Lung (tissue), 12 donors: Measurements from ENCODE around the gene ANKRD6. TPM values are rescaled to one million over a fixed set of nuclear protein-coding genes. Genes with fewer than 3 reads are reported as not detected.

ENCODE experiments used
- ATAC-seq: fragments of 200-7000 bp; cut with Tn5 transposase; one replicate; pipeline ENCODE4 v1.9.1; 2020; ENCODE audit warnings: moderate number of reproducible peaks; ENCODE audit not compliant: insufficient read depth, low FRiP score
- DNase-seq, 3 donors: peaks; one replicate each; pipeline ENCODE4 v3.0.0-alpha.2; 2013 to 2017
- H3K27ac ChIP-seq, 2 donors: one replicate each; pipeline ENCODE4 v1.5.1; 2013; ENCODE audit warnings: mild to moderate bottlenecking in 2 of 2, moderate library complexity in 2 of 2, control low read depth in 1 of 2, inconsistent platforms in 1 of 2, low read depth in 1 of 2, low read length in 1 of 2
- H3K27me3 ChIP-seq, 3 donors: one replicate each; pipeline ENCODE4 v1.5.1; 2013; ENCODE audit warnings: low read length in 2 of 3; ENCODE audit not compliant: control insufficient read depth in 3 of 3, insufficient read depth in 3 of 3
- H3K36me3 ChIP-seq, 4 donors: one replicate each; pipeline ENCODE4 v1.5.1; 2013; ENCODE audit warnings: low read length in 4 of 4, mild to moderate bottlenecking in 1 of 4, moderate library complexity in 1 of 4; ENCODE audit not compliant: control insufficient read depth in 4 of 4, insufficient read depth in 4 of 4
- H3K4me1 ChIP-seq, 5 donors: one replicate each; pipeline ENCODE4 v1.5.1; 2013; ENCODE audit warnings: low read length in 5 of 5, mild to moderate bottlenecking in 2 of 5, moderate library complexity in 1 of 5; ENCODE audit not compliant: control insufficient read depth in 5 of 5, insufficient read depth in 5 of 5
- H3K4me3 ChIP-seq: one replicate; pipeline ENCODE4 v1.5.1; 2013; ENCODE audit warnings: mild to moderate bottlenecking, control low read depth, moderate library complexity
- H3K9ac ChIP-seq, 2 donors: one replicate each; pipeline ENCODE4 v1.5.1; 2013; ENCODE audit warnings: low read length in 2 of 2, control low read depth in 1 of 2; ENCODE audit not compliant: insufficient read depth in 1 of 2
- H3K9me3 ChIP-seq, 4 donors: one replicate each; pipeline ENCODE4 v1.5.1; 2013; ENCODE audit warnings: low read length in 3 of 4, mild to moderate bottlenecking in 1 of 4, moderate library complexity in 1 of 4; ENCODE audit not compliant: control insufficient read depth in 4 of 4, insufficient read depth in 3 of 4
- whole genome bisulfite sequencing, 2 donors: extraction: QIAGEN DNeasy Blood & Tissue Kit; methylation state at CpG; one replicate each; pipeline ENCODE4 v1.1.7; 2013; 5-methylcytosine and 5-hydroxymethylcytosine counted together
- polyA plus RNA-seq, 2 donors: library from polyadenylated mRNA; stranded (reverse); fragments of 200-250 nt; gene quantifications; one replicate each; pipeline ENCODE4 v1.2.1, GENCODE V29; 2013
- total RNA-seq, 2 donors: library from RNA; depleted of rRNA in 1 of 2; stranded (reverse); fragments of >200 nt in 1 of 2; gene quantifications; one replicate each; pipeline ENCODE4 v1.2.1, GENCODE V29; 2014 to 2021
- TF ChIP-seq, protein P1 (sequence below): IDR thresholded peaks from 2 replicates; pipeline ENCODE4 v1.5.1; 2012; ENCODE audit warnings: mild to moderate bottlenecking; ENCODE audit errors: control extremely low read depth, extremely low read depth
- donor health status: control.
- donor health status: control.
- donor health status: Bipolar disorder and iron deficiency.
- donor health status: healthy.
- donor health status: DM: yes; HTN: yes; CAD: no.

The ANKRD6 gene
- total and polyA plus RNA-seq, 4 donors = 4.4 to 29.4 (median 16.0) TPM

DNA sequence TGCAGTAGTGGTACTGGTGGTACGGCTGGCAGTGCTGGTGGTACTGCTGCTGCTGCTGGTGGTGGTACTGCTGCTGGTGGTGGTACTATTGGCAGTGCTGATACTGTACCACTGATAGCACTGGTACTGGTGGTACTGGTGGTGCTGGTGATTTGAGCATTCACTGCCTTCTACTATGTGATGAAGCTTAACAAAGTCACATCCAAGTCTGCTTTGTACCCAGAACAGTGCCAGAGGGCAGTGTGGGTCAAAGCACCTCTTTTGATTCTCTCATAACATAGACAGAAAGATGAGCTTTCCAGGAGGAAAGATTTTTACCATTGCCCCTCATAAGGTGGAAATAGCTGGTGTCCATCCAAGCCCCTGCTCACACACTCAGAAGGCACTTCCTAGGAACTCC, 48.7 kb downstream of the ANKRD6 start:
- ATAC-seq (no peak), DNase-seq (no peak)
- TF ChIP-seq, protein P1, sequence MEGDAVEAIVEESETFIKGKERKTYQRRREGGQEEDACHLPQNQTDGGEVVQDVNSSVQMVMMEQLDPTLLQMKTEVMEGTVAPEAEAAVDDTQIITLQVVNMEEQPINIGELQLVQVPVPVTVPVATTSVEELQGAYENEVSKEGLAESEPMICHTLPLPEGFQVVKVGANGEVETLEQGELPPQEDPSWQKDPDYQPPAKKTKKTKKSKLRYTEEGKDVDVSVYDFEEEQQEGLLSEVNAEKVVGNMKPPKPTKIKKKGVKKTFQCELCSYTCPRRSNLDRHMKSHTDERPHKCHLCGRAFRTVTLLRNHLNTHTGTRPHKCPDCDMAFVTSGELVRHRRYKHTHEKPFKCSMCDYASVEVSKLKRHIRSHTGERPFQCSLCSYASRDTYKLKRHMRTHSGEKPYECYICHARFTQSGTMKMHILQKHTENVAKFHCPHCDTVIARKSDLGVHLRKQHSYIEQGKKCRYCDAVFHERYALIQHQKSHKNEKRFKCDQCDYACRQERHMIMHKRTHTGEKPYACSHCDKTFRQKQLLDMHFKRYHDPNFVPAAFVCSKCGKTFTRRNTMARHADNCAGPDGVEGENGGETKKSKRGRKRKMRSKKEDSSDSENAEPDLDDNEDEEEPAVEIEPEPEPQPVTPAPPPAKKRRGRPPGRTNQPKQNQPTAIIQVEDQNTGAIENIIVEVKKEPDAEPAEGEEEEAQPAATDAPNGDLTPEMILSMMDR = no peak
- H3K9ac ChIP-seq = no peak overlapping the region
- H3K4me1 ChIP-seq = peaks cover 0 to 21% (median 6%) of the 10 kb centered on the region in 5 donors
- H3K4me3 ChIP-seq = no peak overlapping the region
- H3K36me3 ChIP-seq = no peaks in the 10 kb centered on the region
- WGBS, 2 donors = 95 to 100% methylated on average over 1 of the region's 1 CpG
- no peaks in the 10 kb centered on the region for H3K27me3 ChIP-seq
- H3K9me3 ChIP-seq = no peaks in the 10 kb centered on the region
- no peak overlapping the region for H3K27ac ChIP-seq

DNA sequence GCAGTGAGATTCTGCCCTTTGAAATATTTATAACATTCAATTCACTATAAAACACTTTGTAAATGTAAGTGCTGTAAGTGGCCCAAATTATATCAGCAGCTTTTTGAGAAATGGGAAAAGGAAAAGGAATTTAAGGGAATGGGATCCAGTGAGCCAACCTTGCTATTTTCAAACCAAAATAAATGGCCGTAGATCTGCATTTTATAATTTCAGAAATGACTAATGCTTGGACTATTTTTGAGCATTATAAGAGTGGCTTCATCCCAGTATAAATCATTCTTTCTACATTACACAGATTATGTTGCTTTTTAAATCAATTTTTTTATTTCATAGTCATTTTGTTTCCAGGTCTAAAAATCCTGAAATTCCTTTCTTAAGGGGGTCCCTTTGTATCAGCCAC, 49.2 kb downstream of the ANKRD6 start:
- Histone ChIP-seq H3K9ac (no peak overlapping the region), H3K4me1 (peaks cover 0 to 21% (median 6%) of the 10 kb centered on the region in 5 donors), H3K4me3 (no peak overlapping the region), H3K36me3 (no peaks in the 10 kb centered on the region), H3K27ac (no peak overlapping the region), H3K27me3 (no peaks in the 10 kb centered on the region), H3K9me3 (no peaks in the 10 kb centered on the region)
- DNase-seq (no peak), ATAC-seq (no peak)
- WGBS, 2 donors = 84 to 86% methylated on average over 1 of the region's 1 CpG
- TF ChIP-seq, protein P1 = no peak

DNA sequence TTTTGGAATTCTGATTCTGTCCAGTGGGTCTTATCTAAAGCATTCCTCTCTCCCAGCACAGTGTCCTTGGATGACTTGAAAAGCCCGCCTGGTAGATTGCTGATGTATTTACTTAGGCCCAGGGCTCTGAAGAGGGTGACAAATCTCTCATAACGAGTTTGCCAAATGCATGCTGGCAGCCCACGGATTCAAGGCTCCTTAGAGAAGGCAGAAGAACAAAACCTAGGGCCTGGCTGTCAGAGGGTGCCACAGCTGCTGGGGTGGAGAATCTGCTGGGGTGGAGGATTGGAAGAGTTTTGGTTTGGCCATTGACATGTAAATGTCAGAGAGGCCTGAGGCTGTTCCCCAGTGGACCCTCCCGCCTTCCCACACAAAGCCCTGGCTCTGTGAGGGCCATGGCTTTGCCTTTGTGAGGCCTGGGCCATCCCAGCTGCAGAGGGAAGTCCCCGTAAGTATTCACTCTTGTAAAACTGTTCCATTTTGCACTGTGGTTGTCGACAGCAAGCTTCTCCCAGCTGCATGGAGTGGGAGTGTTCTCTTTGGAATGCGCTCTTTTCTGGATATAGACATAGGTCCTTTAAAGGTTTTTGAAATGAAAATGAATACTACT, 50.3 kb downstream of the ANKRD6 start:
- WGBS, 2 donors = 71 to 82% methylated on average over 7 of the region's 7 CpGs
- Histone ChIP-seq H3K9ac (no peak overlapping the region), H3K9me3 (no peaks in the 10 kb centered on the region), H3K27me3 (no peaks in the 10 kb centered on the region), H3K4me3 (no peak overlapping the region), H3K27ac (peak overlapping the region; percentile 39 to 49), H3K4me1 (peaks cover 0 to 21% (median 6%) of the 10 kb centered on the region in 5 donors), H3K36me3 (no peaks in the 10 kb centered on the region)
- TF ChIP-seq, protein P1 = no peak
- DNase-seq (no peak), ATAC-seq (peak; percentile 53)

DNA sequence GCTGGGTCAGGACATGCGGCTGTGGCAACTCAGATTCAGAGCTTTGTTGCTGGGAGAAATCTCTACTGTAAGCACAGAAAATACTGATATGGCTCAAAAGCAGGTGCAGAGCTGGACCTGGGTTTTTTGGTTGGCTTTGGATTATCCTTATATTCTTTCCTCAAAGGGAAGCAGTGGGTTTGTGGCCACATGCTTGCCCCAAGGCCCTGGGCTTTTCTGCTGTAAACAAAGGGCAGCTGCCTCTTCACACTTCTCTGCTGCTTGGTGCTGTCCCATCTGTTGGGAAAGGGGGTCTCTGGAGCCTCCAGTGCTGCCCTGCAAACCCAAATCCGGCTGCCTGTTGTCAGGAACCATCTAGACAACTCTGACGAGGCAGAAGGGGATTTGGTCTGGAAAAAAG, 52.4 kb downstream of the ANKRD6 start:
- H3K36me3 ChIP-seq = no peaks in the 10 kb centered on the region
- H3K27me3 ChIP-seq = no peaks in the 10 kb centered on the region
- no peak overlapping the region for H3K4me3 ChIP-seq
- H3K9ac ChIP-seq = no peak overlapping the region
- H3K27ac ChIP-seq = no peak overlapping the region
- H3K4me1 ChIP-seq = peaks cover 0 to 23% (median 6%) of the 10 kb centered on the region in 5 donors
- WGBS, 2 donors = 93 to 94% methylated on average over 3 of the region's 3 CpGs
- TF ChIP-seq, protein P1 = no peak
- ATAC-seq (no peak), DNase-seq (no peak)
- no peaks in the 10 kb centered on the region for H3K9me3 ChIP-seq
